ENCODE measurements around the gene GTF3C5. TPM values are rescaled to one million over a fixed set of nuclear protein-coding genes. Genes with fewer than 3 reads are reported as not detected.

Gene GTF3C5
- total RNA-seq, 6 experiments from 2014 or later, result 18.4 to 30.5 (median 19.8) TPM

GRCh38 chr9:132985071-132985350, 45.8 kb upstream of the GTF3C5 start:
- H3K4me1 ChIP-seq, result no peaks in the 10 kb centered on the region
- no peaks in the 10 kb centered on the region for H3K36me3 ChIP-seq
- WGBS (ENCODE audit: insufficient coverage, low coverage, low lambda C conversion rate, missing lambda C conversion rate), result 23% methylated on average over 3 of the region's 4 CpGs
- H3K9me3 ChIP-seq, result no peaks in the 10 kb centered on the region
- ATAC-seq (no peak), DNase-seq (no peak)
- H3K4me3 ChIP-seq, result no peak overlapping the region
- TF ChIP-seq CTCF (IDR thresholded peaks at IDR 0.05), result no peak
- TF ChIP-seq POLR2A (IDR thresholded peaks at IDR 0.05), result no peak
- H3K27ac ChIP-seq, result no peak overlapping the region
- no peaks in the 10 kb centered on the region for H3K27me3 ChIP-seq
- intact Hi-C loops (cut with DNase I), result no loop called here

- DNase-seq, result no peak
These were observed 45.3 kb upstream of the GTF3C5 start for GRCh38 chr9:132985489-132985888.

GRCh38 chr9:132986114-132986513, 44.7 kb upstream of the GTF3C5 start:
- no peak overlapping the region for H3K27ac ChIP-seq
- no peak for ATAC-seq
- 70% methylated on average over 3 of the region's 13 CpGs for WGBS (ENCODE audit: insufficient coverage, low coverage, low lambda C conversion rate, missing lambda C conversion rate)
- no peaks in the 10 kb centered on the region for H3K9me3 ChIP-seq
- no peaks in the 10 kb centered on the region for H3K27me3 ChIP-seq
- TF ChIP-seq CTCF (IDR thresholded peaks at IDR 0.05), result no peak
- TF ChIP-seq POLR2A (IDR thresholded peaks at IDR 0.05), result no peak
- no peak overlapping the region for H3K4me3 ChIP-seq
- DNase-seq, result no peak
- H3K4me1 ChIP-seq, result no peaks in the 10 kb centered on the region
- no peaks in the 10 kb centered on the region for H3K36me3 ChIP-seq
- intact Hi-C loops (cut with DNase I), result no loop called here

More at GRCh38 chr9:132985489-132985888, 45.3 kb upstream of the GTF3C5 start:
- no peak for TF ChIP-seq POLR2A (IDR thresholded peaks at IDR 0.05)
- H3K27ac ChIP-seq, result no peak overlapping the region
- no peaks in the 10 kb centered on the region for H3K9me3 ChIP-seq
- WGBS (ENCODE audit: insufficient coverage, low coverage, low lambda C conversion rate, missing lambda C conversion rate), result 39% methylated on average over 2 of the region's 8 CpGs
- H3K27me3 ChIP-seq, result no peaks in the 10 kb centered on the region
- intact Hi-C loops (cut with DNase I), result no loop called here
- no peak overlapping the region for H3K4me3 ChIP-seq
- no peaks in the 10 kb centered on the region for H3K36me3 ChIP-seq
- ATAC-seq, result no peak
- H3K4me1 ChIP-seq, result no peaks in the 10 kb centered on the region

- Histone ChIP-seq H3K4me1 (no peaks in the 10 kb centered on the region), H3K27me3 (no peaks in the 10 kb centered on the region), H3K4me3 (no peak overlapping the region), H3K9me3 (no peaks in the 10 kb centered on the region), H3K27ac (no peak overlapping the region), H3K36me3 (no peaks in the 10 kb centered on the region)
- DNase-seq (no peak), ATAC-seq (no peak)
- intact Hi-C loops (cut with DNase I), result no loop called here
- whole genome bisulfite sequencing (ENCODE audit: insufficient coverage, low coverage, low lambda C conversion rate, missing lambda C conversion rate), result 28% methylated on average over 10 of the region's 26 CpGs
- TF ChIP-seq POLR2A (IDR thresholded peaks at IDR 0.05), result no peak
- no peak for TF ChIP-seq CTCF (IDR thresholded peaks at IDR 0.05)
These were observed 43.9 kb upstream of the GTF3C5 start for GRCh38 chr9:132986640-132987620.

GRCh38 chr9:132988244-132989013, 42.4 kb upstream of the GTF3C5 start:
- ATAC-seq, result no peak
- no peak for DNase-seq
- no peak overlapping the region for H3K4me3 ChIP-seq
- no peaks in the 10 kb centered on the region for H3K4me1 ChIP-seq
- WGBS (ENCODE audit: insufficient coverage, low coverage, low lambda C conversion rate, missing lambda C conversion rate), result 59% methylated on average over 6 of the region's 14 CpGs
- H3K9me3 ChIP-seq, result no peaks in the 10 kb centered on the region
- intact Hi-C loops (cut with DNase I), result no loop called here
- TF ChIP-seq POLR2A (IDR thresholded peaks at IDR 0.05) (no peak), CTCF (IDR thresholded peaks at IDR 0.05) (no peak)
- H3K27ac ChIP-seq, result no peak overlapping the region
- H3K27me3 ChIP-seq, result no peaks in the 10 kb centered on the region
- H3K36me3 ChIP-seq, result no peaks in the 10 kb centered on the region

All from right lobe of liver (tissue), 6 donors.